A549 (cell line): ENCODE measurements around the gene ROS1.

ENCODE experiments used
- CBX8 ChIP-seq: fragments of 200-600 bp; sonication (generic); IDR thresholded peaks from 2 replicates; pipeline ENCODE4 v1.6.1; 2016
- CTCF ChIP-seq: fragments of >200 bp; sonication (Bioruptor Twin); formaldehyde crosslinking; IDR thresholded peaks from 3 replicates; pipeline ENCODE4 v1.5.1; 2016
- MAFK ChIP-seq: fragments of 450-650 bp; IDR thresholded peaks from 2 replicates; pipeline ENCODE4 v1.6.1; 2014; ENCODE audit not compliant: partially characterized antibody
- MAZ ChIP-seq: fragments of 150-350 bp; IDR thresholded peaks from 2 replicates; pipeline ENCODE4 v1.6.1; 2014; ENCODE audit warnings: antibody characterized with exemption, low read depth, low read length, borderline replicate concordance
- POLR2A ChIP-seq: IDR thresholded peaks from 2 replicates; pipeline ENCODE4 v1.6.1; 2012; ENCODE audit warnings: mild to moderate bottlenecking, low read length
- POLR2AphosphoS2 ChIP-seq: conservative IDR thresholded peaks from 2 replicates; pipeline ENCODE4 v1.6.1; 2012; ENCODE audit warnings: low read length, improper control_type of control experiment, inconsistent platforms
- SREBF2 ChIP-seq: fragments of 450-650 bp; IDR thresholded peaks from 2 replicates; pipeline ENCODE4 v1.6.1; 2014; ENCODE audit warnings: mild to moderate bottlenecking, moderate library complexity
- TF ChIP-seq, protein P1 (sequence below): fragments of 200-600 bp; sonication (generic); IDR thresholded peaks from 2 replicates; pipeline ENCODE4 v1.6.1; 2016; ENCODE audit warnings: antibody characterized with exemption, mild to moderate bottlenecking, moderate library complexity
- TF ChIP-seq, protein P2 (sequence below): IDR thresholded peaks from 2 replicates; pipeline ENCODE4 v1.6.1; 2012
- TF ChIP-seq, protein P3 (sequence below): fragments of 450-650 bp; IDR thresholded peaks from 2 replicates; pipeline ENCODE4 v1.6.1; 2014; ENCODE audit warnings: antibody characterized with exemption

- no peak for TF ChIP-seq CBX8
- TF ChIP-seq CTCF = no peak
- no peak for TF ChIP-seq MAFK
- TF ChIP-seq, protein P1, sequence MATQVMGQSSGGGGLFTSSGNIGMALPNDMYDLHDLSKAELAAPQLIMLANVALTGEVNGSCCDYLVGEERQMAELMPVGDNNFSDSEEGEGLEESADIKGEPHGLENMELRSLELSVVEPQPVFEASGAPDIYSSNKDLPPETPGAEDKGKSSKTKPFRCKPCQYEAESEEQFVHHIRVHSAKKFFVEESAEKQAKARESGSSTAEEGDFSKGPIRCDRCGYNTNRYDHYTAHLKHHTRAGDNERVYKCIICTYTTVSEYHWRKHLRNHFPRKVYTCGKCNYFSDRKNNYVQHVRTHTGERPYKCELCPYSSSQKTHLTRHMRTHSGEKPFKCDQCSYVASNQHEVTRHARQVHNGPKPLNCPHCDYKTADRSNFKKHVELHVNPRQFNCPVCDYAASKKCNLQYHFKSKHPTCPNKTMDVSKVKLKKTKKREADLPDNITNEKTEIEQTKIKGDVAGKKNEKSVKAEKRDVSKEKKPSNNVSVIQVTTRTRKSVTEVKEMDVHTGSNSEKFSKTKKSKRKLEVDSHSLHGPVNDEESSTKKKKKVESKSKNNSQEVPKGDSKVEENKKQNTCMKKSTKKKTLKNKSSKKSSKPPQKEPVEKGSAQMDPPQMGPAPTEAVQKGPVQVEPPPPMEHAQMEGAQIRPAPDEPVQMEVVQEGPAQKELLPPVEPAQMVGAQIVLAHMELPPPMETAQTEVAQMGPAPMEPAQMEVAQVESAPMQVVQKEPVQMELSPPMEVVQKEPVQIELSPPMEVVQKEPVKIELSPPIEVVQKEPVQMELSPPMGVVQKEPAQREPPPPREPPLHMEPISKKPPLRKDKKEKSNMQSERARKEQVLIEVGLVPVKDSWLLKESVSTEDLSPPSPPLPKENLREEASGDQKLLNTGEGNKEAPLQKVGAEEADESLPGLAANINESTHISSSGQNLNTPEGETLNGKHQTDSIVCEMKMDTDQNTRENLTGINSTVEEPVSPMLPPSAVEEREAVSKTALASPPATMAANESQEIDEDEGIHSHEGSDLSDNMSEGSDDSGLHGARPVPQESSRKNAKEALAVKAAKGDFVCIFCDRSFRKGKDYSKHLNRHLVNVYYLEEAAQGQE = no peak
- no peak for TF ChIP-seq POLR2AphosphoS2
- TF ChIP-seq MAZ = no peak
- TF ChIP-seq, protein P2, sequence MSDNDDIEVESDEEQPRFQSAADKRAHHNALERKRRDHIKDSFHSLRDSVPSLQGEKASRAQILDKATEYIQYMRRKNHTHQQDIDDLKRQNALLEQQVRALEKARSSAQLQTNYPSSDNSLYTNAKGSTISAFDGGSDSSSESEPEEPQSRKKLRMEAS = no peak
- TF ChIP-seq, protein P3, sequence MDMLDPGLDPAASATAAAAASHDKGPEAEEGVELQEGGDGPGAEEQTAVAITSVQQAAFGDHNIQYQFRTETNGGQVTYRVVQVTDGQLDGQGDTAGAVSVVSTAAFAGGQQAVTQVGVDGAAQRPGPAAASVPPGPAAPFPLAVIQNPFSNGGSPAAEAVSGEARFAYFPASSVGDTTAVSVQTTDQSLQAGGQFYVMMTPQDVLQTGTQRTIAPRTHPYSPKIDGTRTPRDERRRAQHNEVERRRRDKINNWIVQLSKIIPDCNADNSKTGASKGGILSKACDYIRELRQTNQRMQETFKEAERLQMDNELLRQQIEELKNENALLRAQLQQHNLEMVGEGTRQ = no peak
- TF ChIP-seq SREBF2 = no peak
- TF ChIP-seq POLR2A = no peak
Measured at GRCh38 chr6:117432273-117432672, 6.5 kb upstream of the ROS1 start.
